SK-N-SH (cell line): ENCODE results near the gene DHX35.

ENCODE experiments used
- EP300 ChIP-seq, 2 experiments: IDR thresholded peaks; 2 replicates each; pipeline versions ENCODE4 v1.4.0 to v1.6.1; 2012; ENCODE audit warnings: borderline replicate concordance in 1 of 2, low read depth in 1 of 2, low read length in 1 of 2
- EZH2phosphoT487 ChIP-seq: fragments of 200-600 bp; sonication (generic); IDR thresholded peaks from 2 replicates; pipeline ENCODE4 v1.6.1; 2017; ENCODE audit warnings: low read depth, mixed run types, mild to moderate bottlenecking, antibody characterized with exemption, moderate library complexity, borderline replicate concordance
- GATA2 ChIP-seq: sonication (generic); formaldehyde crosslinking; IDR thresholded peaks from 2 replicates; pipeline ENCODE4 v1.5.0; 2020; ENCODE audit warnings: mild to moderate bottlenecking, missing genetic modification reagents
- POLR2AphosphoS5 ChIP-seq: IDR thresholded peaks from 2 replicates; pipeline ENCODE4 v1.6.1; 2012; ENCODE audit warnings: low read depth, low read length
- RAD21 ChIP-seq: IDR thresholded peaks from 2 replicates; pipeline ENCODE4 v1.6.1; 2012; ENCODE audit warnings: mild to moderate bottlenecking, low read length
- RCOR1 ChIP-seq: fragments of 150-350 bp; IDR thresholded peaks from 2 replicates; pipeline ENCODE4 v1.6.1; 2017; ENCODE audit warnings: antibody characterized with exemption, low read length
- RFX5 ChIP-seq: IDR thresholded peaks from 2 replicates; pipeline ENCODE4 v1.6.1; 2012; ENCODE audit warnings: mild to moderate bottlenecking, improper control_type of control experiment, low read length
- SIN3A ChIP-seq: IDR thresholded peaks from 2 replicates; pipeline ENCODE4 v1.6.1; 2012; ENCODE audit warnings: low read depth, mild to moderate bottlenecking, low read length, moderate library complexity, borderline replicate concordance
- TAF1 ChIP-seq: IDR thresholded peaks from 2 replicates; pipeline ENCODE4 v1.6.1; 2012; ENCODE audit warnings: low read depth, mild to moderate bottlenecking, low read length, moderate library complexity, borderline replicate concordance
- TCF12 ChIP-seq: IDR thresholded peaks from 2 replicates; pipeline ENCODE4 v1.4.0; 2012
- TEAD4 ChIP-seq: IDR thresholded peaks from 2 replicates; pipeline ENCODE4 v1.4.0; 2012; ENCODE audit warnings: mild to moderate bottlenecking, borderline replicate concordance; ENCODE audit not compliant: insufficient read depth
- YY1 ChIP-seq: IDR thresholded peaks from 2 replicates; pipeline ENCODE4 v1.4.0; 2012; ENCODE audit warnings: low read depth, mild to moderate bottlenecking
- TF ChIP-seq, protein P1 (sequence below): fragments of 200-600 bp; sonication (generic); IDR thresholded peaks from 2 replicates; pipeline ENCODE4 v1.6.1; 2017; ENCODE audit warnings: antibody characterized with exemption, mild to moderate bottlenecking, moderate library complexity

GRCh38 chr20:39070484-39071231, 108.5 kb downstream of the DHX35 start:
- TF ChIP-seq, protein P1, sequence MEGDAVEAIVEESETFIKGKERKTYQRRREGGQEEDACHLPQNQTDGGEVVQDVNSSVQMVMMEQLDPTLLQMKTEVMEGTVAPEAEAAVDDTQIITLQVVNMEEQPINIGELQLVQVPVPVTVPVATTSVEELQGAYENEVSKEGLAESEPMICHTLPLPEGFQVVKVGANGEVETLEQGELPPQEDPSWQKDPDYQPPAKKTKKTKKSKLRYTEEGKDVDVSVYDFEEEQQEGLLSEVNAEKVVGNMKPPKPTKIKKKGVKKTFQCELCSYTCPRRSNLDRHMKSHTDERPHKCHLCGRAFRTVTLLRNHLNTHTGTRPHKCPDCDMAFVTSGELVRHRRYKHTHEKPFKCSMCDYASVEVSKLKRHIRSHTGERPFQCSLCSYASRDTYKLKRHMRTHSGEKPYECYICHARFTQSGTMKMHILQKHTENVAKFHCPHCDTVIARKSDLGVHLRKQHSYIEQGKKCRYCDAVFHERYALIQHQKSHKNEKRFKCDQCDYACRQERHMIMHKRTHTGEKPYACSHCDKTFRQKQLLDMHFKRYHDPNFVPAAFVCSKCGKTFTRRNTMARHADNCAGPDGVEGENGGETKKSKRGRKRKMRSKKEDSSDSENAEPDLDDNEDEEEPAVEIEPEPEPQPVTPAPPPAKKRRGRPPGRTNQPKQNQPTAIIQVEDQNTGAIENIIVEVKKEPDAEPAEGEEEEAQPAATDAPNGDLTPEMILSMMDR: no peak
- TF ChIP-seq YY1 (no peak), POLR2AphosphoS5 (no peak), EP300 (IDR thresholded peaks at IDR 0.05; ENCODE audit: borderline replicate concordance in 1 of 2, low read depth in 1 of 2, low read length in 1 of 2) (no peak), GATA2 (CRISPR knock-in tag) (no peak), TAF1 (no peak), RAD21 (no peak), RFX5 (no peak), RCOR1 (no peak), EZH2phosphoT487 (no peak), TCF12 (no peak), SIN3A (no peak), TEAD4 (no peak)
